GM18508 (cell line): ENCODE measurements around the gene PREX1.
"Not testable (repeated sequence)": the region's sequence is repeated elsewhere in the genome, so short reads cannot be mapped to it uniquely, and the experiment has no call there.

Experiments used
- ATAC-seq: cut with Tn5 transposase; IDR thresholded peaks from one replicate; pipeline ENCODE4 v1.9.1; 2021; ENCODE audit warnings: moderate number of reproducible peaks; ENCODE audit not compliant: insufficient read depth, unreplicated experiment

The PREX1 gene

DNA sequence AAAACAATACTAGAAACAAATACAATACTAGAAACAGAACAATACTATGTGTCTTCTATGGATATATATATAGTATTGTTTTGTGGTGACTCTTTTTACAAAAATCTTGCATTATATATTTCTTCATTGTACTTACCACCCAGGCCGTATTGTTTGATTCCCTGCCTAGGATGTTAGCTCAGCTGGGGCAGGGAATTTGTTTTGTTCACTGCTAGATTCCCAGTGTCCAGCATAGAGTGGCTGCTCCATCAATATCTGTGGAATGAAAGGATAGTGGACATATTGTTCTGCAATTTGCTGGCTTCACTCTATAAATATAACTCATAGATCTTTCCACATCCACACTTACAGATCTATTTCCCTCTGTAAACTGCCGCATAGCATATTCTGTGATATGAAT, 21.5 kb upstream of the PREX1 start:
- ATAC-seq: no peak

DNA sequence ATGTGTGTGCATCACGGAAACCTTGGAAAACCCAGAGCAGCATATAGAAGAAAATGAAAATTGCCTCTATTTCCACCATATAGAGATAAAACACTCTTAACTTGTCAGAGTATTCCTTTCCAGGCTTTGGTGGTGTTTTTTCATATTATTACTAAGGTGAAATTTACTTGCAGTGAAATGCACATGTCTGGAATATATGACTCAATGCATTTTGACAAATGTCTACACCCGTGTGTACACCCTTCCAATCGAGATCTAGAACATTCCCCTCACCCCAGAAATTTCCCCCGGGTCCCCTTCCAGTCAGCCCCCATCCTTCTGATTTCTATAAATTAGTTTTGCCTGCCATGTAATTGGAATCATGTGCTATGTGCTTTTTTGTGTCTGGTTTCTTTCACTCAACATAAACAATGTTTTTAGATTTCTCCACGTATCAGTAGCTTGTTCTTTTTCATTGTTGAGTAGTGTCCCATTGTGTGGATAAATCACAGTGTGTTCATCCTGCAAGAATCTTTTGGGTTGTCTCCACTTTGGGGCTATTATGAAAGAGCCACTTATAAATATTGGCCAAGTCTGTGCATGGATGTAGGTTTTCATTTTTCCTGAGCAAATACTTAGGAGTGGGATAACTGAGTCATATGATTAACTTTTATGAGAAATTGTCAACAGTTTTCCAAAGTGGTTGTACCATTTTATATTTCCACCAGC, 19.9 kb upstream of the PREX1 start:
- ATAC-seq: no peak

DNA sequence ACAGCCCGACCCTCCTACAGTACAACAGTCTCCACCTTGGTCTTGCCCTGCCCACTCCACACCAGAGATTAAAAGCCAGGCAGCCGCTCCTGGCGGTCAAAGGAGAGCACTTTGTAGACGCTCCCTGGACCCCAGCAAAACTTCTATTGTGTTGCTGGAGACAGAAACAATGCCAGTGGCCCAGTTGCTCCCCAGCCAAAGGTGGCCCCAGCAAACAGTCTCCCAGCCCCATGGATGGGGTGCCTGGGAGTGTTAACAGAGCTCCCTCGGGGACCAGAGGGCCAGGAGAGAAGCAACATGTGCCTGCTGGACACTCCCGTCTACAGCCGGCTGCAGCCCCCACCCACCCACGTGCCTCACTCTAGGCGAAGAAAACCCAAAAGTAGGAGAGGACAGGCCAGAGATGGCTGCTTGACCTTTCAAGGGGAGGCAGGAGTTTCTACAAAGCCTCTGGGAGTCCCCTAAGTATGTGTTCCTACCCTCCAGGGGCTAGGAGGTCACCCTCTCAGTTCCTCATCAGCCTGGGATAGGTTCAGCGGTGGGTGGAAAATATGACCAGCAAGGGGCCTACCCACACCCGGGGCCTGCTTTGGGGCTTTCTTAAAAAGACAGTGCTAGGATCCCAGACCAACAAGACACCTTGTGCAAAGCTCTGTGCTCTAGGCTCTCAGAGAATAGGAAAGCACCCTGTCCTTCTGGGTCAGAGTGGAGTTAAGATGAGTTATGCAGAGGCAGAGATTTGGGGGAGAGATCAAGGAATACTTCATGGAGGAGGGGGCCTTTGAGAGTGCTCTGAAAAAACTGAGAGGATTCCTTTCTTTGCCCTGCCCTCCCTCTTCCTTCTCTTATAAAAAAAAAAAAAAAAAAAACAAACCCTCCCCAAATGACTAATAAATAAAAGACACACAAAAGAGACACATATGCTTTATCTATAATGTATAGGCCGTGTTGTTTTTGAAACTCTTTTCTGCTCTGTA, 19.0 kb upstream of the PREX1 start:
- peak; percentile 77 for ATAC-seq

DNA sequence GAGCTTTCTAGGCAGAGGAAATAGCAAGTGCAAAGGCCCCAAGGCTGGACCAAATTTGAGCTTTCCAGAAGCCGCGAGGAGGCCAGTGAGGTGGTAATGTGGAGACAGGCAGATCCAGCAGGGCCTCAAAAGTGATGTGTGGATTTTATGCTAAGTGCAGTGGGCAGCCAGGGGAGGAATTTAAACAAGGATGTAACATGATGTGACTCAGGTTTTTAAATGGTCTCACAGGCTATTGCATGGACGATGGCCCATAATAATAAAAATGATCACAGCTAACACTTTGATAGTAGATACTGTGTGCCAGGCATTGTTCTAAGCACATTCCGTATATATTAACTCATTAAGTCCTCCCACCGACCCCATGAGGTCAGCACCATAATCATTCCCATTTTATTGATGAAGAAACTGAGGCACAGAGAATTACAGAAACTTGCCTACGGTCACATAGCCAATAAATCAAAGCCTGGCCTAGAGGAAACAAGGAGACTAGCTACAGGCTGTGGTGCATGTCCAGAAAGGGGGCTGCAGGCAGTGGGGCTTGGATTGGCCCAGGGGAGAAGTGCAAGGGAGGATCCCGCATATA, 18.0 kb upstream of the PREX1 start:
- no peak for ATAC-seq

DNA sequence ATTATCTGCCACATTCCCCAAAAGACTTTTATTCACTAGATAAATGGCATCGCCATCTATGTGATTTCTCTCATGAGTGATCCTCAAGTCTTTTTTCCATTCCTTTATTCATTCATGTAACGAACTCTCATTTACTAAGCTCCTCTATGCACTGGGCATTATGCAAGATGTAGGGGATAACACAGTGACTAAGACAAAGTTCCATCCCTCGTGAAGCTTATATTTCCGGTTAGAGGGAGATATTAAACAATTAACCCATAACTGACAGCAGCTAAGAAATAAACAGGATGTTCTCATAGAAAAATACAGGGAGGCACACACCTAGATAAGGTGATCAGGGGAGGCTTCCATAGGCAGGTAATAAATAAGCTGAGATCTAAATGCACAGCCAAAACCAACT, 17.2 kb upstream of the PREX1 start:
- ATAC-seq: no peak

DNA sequence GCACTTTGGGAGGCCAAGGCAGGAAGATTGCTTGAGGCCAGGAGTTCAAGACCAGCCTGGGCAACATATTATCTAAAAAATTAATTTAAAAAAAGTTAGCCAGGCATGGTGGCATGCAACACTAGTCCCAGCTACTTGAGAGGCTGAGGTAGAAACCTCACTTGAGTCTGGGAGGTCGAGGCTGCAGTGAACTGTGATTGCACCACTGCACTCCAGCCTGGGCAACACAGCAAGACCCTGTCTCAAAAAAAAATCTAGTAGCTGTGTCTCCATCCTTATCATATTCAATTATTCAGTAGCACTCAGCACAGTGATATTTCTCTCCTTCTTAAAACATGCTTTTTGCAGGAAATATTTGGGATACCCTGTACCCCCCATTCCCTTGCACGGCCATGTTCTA, 16.1 kb upstream of the PREX1 start:
- ATAC-seq: not testable (repeated sequence)

DNA sequence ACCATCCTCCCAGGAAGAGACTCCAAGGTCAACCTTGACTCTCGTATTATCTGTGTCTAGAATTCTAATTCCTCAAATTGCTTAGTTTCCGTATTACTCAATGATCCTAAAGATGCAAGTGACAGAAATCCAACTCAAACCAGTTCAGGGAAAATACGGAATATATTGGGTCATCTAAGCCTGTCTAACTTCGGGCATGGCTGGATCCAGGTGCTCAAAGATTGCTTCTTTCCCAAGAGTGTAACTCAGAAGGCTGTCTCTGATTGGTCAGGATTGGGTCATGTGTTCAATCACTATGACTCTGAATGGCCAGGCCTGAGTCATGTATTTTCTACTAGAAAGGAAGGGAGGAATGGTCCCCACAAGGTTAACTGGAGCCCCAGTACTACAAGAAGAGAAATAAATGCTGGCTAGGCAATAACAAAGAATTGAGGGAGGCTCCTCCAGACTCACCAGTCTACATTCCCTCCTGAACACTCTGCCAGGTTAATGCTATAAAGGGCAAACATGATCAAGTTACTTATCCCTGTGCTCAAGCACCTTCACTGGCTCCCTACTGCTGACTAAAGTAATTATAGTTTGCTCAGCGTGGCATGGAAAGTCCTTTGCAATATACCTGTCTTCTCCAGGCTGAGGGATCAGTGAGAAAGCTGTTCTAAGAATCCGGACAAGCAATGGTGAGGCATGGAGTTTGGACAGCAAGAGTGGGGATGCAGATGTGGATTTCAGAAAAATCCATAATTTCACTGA, 15.4 kb upstream of the PREX1 start:
- no peak for ATAC-seq

DNA sequence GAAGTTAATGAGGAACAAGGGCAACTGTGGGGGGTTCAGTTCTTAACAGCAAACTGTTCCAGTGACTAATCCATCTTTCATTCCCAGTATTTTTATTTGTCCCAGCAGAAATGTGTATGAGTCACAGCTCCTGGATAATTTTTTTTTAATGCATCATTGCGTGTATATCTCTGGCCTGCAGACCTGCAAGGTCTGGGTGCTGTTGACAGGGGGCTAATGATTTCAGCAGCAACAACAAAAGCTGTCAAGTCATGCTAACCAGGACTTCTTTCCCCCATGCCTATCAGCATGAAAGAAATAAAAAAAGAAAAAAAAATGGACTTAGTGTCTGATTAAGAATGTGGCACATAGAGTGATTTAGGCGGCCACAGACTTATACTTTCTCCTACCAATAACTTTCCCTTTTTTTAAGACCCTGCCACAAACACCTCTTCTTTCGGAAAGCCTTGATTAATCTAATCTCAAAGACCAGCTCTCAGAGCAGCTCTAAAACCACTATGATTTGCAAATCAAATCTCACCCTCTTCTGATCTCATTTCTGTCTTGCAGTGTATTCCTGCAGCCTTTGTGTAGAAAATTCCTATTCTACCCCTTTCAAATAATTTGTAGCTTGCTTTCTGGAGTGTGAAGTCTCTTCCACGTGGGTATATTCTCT, 14.2 kb upstream of the PREX1 start:
- ATAC-seq: no peak

DNA sequence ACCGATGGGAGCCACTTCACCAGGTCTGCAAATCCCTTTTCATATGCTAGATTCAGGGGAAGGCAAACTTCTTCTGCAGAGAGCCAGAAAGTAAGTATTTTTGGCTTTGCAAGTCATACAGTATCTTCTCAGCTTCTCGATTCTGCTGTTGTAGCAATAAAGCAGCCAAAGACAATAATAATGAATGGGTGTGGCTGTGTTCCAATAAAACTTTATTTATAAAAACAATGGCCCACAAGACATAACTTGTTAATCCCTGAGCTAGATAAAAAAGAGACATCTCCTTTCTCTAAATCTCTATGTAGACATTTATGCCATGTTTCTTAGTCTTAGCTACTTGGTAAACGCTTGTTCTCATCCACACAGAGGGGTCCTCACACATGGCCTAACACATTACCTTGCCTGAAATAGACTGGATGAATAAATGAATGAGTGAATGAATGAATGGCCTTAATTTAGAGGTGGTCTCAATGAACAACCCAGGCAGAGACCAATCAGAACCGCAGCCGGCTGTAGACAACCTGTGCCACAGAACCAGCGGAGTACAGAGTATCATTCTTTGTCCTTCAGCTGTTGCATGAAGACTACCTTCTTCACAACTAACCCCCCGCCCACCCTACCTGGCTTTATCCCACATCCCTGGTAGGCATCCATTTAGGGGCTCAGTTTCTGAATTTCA, 13.5 kb upstream of the PREX1 start:
- no peak for ATAC-seq

DNA sequence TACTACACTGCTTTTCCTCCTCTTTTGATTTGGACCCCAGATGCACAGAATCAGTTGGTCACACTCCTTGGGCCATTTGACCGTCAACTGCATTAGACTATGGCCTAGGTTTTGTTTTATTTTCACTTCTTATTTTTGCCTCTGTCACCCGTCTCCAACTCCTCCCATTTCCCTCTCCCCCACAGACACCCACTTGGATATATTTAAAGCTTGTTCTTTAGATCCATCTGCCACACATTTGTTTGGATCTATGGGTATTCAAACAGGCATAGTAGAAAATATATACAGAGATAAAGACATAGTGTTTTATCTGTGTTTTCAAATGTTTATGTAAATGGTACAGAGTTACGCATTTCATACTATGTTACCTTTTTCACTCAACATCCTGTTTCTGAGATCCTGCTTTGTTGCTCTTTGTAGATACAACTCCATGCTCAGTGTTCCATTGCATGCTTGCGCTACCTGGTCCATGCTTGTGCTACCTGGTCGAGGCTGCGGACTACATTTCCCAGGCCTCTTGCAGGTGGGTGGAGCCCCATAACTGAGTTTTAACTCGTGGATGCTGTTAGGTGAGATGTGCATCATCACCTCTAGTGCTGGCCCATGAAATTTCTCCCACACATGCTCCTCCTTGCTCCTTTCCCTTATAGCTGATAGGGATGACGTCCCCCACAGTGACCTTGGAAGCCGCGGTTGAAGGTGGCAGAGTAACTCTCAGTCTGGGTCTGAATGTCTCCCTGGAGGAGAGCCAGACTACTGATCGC, 11.5 kb upstream of the PREX1 start:
- ATAC-seq: no peak

DNA sequence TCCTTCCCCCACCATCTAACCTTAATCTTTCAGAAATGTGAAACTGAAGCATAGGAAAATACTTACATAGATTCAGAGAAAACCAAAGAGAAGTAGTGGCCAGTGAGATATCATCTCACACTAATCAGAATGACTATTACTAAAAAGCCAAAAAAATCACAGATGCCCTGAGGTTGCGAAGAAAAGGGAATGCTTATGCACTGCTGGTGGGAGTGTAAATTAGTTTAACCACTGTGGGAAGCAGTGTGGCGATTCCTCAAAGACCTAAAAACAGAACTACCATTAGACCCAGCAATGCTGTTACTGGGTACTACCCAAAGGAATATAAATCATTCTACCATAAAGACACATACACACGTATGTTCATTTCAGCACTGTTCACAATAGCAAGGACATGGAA, 9.2 kb upstream of the PREX1 start:
- ATAC-seq: no peak

DNA sequence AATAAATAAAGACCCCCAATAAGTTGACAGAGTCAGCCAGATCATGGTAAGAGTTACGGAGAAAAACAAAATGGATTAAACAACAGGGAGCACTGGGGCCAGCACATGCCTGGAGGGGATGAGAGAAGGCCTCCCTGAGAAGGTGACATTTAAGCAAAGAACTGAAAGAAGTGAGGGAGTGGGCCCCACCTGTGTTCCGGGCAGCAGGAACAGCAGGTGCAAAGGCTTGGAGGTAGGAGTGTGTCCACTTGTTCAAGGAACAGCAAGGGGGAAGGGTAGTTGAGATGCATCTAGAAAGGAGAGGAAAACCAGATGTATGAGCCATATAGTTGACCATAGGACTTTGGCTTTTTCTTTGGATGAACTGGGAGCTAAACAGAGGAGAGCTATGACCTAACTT, 7.6 kb upstream of the PREX1 start:
- no peak for ATAC-seq

DNA sequence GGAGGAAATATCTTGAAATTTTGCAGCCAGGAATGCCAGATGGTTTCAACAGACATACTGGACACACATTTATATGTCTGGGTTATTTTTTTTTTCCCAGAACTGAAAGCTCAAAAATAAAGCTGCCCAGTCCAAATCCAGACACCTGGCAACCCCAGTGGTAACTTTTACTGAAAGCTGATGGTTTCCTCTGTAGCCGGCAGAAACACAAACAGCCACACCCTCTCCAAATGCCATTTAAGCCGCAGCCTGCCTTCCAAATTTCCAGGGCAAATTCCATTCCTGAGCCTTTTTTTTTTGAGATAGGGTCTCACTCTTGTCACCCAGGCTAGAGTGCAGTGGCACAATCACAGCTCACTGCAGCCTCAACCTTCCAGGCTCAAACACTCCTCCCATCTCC, 6.5 kb upstream of the PREX1 start:
- no peak for ATAC-seq

DNA sequence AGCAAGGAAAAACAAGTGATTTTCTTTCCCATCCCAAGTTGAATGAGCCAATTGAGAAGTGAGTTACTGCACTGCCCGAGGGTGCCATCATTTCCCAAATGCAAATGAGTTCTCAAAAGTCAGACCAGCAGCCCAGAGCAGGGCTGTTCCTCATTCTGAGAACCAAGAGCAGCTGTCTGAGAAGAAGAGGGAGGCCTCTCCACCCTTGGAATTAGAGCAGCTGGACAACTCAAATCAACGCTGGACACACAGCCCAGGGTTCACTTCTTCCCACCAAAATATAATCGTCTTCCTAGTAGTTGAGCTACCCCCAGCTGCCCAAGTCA, 4.6 kb upstream of the PREX1 start:
- no peak for ATAC-seq

DNA sequence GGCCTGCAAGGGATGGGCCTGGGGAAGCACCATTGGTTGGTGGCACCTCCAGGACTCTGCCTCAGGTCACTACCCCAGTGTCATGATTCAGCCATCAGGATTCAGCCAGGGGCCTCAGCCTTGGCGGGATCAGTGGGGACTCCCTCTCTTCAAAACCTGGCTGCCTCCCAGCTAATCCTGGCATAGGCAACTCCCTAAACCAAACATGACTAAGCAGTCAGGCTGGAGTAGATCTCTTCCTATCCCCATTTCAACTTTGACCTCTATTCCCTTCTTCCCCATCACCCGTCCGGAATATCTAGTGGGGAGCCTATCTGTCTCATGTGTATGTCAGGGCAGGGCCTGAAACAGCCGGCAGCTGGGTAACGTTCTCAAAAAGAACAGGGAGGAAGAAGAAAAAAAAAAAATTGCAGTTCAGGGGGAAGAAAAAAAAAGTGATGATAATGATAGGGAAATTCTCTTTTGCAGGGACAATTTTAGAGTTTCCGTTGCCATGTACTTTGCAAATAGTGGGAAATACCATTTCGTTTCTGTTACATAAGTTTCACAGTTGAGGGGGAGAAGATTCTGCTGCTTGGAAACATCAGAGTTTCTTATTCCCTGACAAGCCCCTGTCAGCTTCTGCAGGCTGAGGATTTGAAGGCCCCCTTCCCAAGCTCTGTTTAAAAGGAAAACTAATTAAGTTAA, 4.1 kb upstream of the PREX1 start:
- ATAC-seq: no peak

DNA sequence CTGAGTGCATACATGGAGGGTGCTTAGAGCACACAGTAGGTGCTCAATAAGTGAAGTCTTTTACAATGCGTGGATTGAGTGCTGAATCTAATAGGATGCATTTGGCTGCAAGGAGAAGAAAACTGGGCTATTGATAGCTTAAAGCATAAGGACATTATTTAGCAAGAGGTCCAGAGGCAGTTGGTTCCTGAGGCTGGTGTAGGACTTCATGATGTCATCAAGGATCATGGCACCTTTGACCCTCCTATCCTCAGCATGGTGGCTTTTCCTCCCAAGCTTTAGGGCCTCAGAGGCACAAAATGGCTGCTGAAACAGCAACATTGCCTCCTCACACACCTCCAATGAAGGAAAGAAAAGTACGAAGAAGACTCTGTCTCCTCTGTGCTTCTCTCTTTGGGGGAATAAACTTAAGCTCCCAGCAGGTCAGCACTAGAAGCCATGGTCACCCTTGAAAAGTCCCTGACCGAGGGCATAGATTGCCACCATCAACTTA, 3.1 kb upstream of the PREX1 start:
- no peak for ATAC-seq

DNA sequence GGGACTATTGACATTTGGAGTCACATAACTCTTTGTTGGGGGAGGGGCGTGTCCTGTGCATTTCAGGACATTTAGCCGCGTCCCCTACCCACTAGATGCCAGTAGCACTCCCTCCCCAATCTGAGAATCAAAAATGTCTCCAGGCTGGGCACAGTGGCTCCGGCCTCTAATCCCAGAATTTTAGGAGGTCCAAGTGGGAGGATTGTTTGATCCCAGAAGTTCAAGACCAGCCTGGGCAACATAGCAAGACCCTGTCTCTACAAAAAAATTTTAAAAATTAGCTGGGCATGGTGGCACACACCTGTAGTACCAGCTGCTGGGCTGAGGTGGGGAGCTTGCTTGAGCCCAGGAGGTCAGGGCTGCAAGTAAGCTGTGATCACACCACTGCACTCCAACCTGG, 2.1 kb upstream of the PREX1 start:
- no peak for ATAC-seq

DNA sequence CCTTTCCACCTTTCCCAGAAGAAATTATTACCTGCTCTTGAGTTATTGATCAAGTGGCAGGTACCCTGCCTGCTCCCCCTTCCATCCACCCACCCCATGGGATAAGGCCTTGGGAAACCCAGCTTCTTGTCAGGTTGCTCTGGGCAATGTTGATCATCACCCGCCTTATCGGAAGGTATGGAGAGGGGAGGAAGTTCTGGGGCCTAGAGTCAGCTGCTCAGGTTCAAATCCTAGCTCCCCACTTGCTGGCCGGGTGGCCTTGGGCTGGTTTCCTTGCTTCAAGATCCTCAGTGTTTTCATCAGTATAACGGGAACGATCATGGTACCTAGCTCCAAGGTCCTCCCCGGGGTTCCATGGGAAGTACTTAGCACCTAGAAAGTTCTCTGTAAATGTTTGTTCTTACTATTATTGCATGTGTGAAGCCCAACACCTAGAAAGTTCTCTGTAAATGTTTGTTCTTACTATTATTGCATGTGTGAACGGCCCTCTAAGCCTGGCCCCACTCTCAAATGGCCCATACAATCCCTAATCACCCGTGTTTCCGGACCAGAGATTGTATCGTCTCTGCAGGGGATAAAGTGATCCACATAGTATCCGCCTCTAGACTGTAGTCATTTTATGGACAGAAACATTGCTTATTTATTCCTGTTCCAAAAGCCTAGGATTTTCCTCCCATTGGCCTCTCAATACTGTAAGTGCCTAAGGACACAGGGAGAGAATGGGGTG, 1.1 kb upstream of the PREX1 start:
- no peak for ATAC-seq
